Peyer's patch (tissue), 4 donors: ENCODE data around the gene ENO4. TPM values are rescaled to one million over a fixed set of nuclear protein-coding genes. Genes with fewer than 3 reads are reported as not detected.

ENCODE experiments used
- DNase-seq, 3 donors: peaks; one replicate each; pipeline ENCODE4 v3.0.0-alpha.2; 2017 to 2019
- H3K27ac ChIP-seq, 4 donors: fragments of 200-600 bp; sonication (generic); one replicate each; pipeline ENCODE4 v1.5.1; 2016 to 2019
- H3K27me3 ChIP-seq, 2 donors: fragments of 200-600 bp; sonication (generic); one replicate each; pipeline ENCODE4 v1.5.1; 2019
- H3K36me3 ChIP-seq, 3 donors: fragments of 200-600 bp; sonication (generic); one replicate each; pipeline ENCODE4 v1.5.1; 2016 to 2019
- H3K4me1 ChIP-seq, 4 donors: fragments of 200-600 bp; sonication (generic); one replicate each; pipeline ENCODE4 v1.5.1; 2016 to 2019
- H3K4me3 ChIP-seq, 4 donors: fragments of 200-600 bp; sonication (generic); 1 replicate in 3 of 4; 2 replicates in 1 of 4; pipeline ENCODE4 v1.5.1; 2016 to 2019; ENCODE audit warnings: mild to moderate bottlenecking in 1 of 4
- H3K9me3 ChIP-seq, 4 donors: fragments of 200-600 bp; sonication (generic); one replicate each; pipeline ENCODE4 v1.5.1; 2016 to 2019; ENCODE audit warnings: mild to moderate bottlenecking in 1 of 4
- POLR2A ChIP-seq, 2 donors: fragments of 450-650 bp; IDR thresholded peaks; one replicate each; pipeline ENCODE4 v1.5.1; 2017; ENCODE audit warnings: antibody characterized with exemption in 2 of 2, mild to moderate bottlenecking in 2 of 2, moderate library complexity in 2 of 2
- total RNA-seq, 4 donors: library from RNA; depleted of rRNA; stranded (reverse); fragments of >200 nt; gene quantifications; one replicate each; pipeline ENCODE4 v1.1.0, GENCODE V29; 2016
- TF ChIP-seq, protein P1 (sequence below), 6 experiments: fragments of 450-650 bp in 4 of 6; fragments of 200-600 bp in 2 of 6; sonication (generic) in 1 of 6; IDR thresholded peaks; one replicate each; pipeline ENCODE4 v1.5.1; 2017 to 2019; ENCODE audit warnings: antibody characterized with exemption in 6 of 6, mild to moderate bottlenecking in 3 of 6, moderate library complexity in 1 of 6

The ENO4 gene
- total RNA-seq, 4 donors from 2014 or later: not detected

DNA sequence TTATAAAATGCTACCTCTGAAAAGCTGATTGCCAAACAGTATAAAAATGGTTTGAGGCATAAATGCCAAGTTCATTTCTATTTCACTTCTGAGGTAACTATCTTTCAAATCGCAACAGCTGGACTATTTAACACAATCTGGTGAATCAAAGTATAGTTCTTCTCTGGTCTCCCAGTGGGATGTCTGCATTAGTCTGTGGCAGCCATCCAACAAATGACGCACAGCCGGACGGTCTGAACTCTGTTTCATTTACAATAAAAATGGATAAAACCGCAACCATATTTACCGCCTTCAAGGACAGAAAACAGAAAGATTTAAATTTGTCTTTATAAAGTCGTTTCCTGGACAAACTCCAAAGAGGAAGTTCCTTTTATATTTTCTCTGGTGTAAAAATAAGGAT is 41.9 kb downstream of the ENO4 start:
- no peak for DNase-seq
- Histone ChIP-seq H3K27me3 (no peaks in the 10 kb centered on the region), H3K4me1 (no peaks in the 10 kb centered on the region), H3K36me3 (no peaks in the 10 kb centered on the region), H3K9me3 (no peaks in the 10 kb centered on the region), H3K4me3 (no peak overlapping the region), H3K27ac (no peak overlapping the region)
- no peak for TF ChIP-seq POLR2A (IDR thresholded peaks at IDR 0.05)

DNA sequence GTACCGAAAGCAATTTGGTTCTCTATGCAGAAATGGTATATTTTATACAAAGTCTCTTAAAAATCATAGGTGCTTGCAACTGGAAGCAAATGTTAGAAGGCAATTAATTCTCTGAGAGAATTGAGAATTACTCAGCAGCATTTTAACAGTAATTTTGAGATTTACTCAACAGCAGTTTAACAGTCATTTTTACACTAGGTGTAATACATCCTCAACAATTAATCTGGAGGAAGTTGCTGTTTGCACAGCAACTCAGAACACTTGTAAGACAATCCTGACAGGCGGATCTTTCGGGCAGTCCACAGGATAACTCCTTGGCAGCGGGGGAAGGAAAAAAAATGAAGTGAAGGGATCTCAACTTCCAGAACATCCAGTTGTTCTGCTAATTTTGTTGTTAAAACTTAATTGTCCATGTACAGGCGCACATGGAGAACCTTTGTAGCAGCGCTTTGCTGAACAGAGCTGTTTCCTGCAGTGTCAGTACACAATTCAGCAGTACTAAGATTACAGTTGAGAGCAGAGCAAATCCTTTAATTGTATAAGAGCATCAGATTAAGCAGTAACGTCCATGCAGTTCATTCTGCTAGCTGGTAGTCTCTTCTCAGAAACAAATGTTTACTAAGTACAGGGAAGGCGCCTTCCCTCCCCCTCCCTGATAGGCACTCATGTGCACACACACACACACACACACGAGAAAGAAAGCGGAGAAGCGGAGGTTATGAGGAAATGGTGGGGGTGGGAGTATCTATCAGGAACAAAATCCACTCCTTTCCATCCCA is 43.8 kb downstream of the ENO4 start:
- H3K27me3 ChIP-seq: no peaks in the 10 kb centered on the region
- TF ChIP-seq POLR2A (IDR thresholded peaks at IDR 0.05): no peak
- TF ChIP-seq, protein P1, sequence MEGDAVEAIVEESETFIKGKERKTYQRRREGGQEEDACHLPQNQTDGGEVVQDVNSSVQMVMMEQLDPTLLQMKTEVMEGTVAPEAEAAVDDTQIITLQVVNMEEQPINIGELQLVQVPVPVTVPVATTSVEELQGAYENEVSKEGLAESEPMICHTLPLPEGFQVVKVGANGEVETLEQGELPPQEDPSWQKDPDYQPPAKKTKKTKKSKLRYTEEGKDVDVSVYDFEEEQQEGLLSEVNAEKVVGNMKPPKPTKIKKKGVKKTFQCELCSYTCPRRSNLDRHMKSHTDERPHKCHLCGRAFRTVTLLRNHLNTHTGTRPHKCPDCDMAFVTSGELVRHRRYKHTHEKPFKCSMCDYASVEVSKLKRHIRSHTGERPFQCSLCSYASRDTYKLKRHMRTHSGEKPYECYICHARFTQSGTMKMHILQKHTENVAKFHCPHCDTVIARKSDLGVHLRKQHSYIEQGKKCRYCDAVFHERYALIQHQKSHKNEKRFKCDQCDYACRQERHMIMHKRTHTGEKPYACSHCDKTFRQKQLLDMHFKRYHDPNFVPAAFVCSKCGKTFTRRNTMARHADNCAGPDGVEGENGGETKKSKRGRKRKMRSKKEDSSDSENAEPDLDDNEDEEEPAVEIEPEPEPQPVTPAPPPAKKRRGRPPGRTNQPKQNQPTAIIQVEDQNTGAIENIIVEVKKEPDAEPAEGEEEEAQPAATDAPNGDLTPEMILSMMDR (IDR thresholded peaks at IDR 0.05): no peak
- no peaks in the 10 kb centered on the region for H3K9me3 ChIP-seq
- H3K36me3 ChIP-seq: no peaks in the 10 kb centered on the region
- DNase-seq: no peak
- no peak overlapping the region for H3K27ac ChIP-seq
- no peak overlapping the region for H3K4me3 ChIP-seq
- H3K4me1 ChIP-seq: no peaks in the 10 kb centered on the region

DNA sequence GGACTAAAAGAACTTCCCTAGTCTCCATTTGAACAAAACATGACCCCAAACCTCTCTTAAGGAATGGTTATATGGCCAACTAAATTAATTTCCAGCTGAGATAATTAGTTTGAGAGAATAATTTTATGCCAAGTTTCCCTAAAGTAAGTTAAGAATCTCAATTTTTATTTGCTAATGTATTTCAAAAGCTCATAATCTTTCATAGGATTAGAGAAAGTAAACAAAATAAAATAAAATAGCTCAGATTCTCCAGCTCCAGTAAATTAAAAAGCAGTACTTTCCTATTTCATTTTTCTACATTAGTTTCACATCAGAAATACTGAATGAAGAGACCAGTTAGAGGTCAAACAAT is 44.4 kb downstream of the ENO4 start:
- TF ChIP-seq POLR2A (IDR thresholded peaks at IDR 0.05): no peak
- TF ChIP-seq, protein P1 (IDR thresholded peaks at IDR 0.05): no peak
- Histone ChIP-seq H3K27ac (no peak overlapping the region), H3K36me3 (no peaks in the 10 kb centered on the region), H3K4me1 (no peaks in the 10 kb centered on the region), H3K9me3 (no peaks in the 10 kb centered on the region), H3K4me3 (no peak overlapping the region), H3K27me3 (no peaks in the 10 kb centered on the region)
- DNase-seq: no peak

DNA sequence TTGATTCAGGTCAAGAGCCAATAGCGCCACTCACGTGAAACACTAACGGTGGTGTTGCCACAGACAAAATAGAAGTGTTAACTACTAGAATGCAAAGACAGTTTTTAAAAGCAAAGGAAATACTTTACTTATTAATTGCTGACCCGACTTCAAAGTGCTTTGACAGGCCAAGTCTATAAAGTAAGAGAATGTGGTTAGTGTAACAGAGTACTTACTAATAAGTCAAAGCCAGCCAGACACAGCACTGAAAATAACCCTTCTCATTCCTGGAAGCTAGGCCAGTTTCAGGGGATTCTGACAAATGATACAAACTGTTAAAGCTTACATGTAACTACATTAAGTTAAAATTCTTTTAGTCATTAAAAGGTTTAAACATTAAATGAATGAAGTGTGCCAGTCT is 50.3 kb downstream of the ENO4 start:
- Histone ChIP-seq H3K9me3 (no peaks in the 10 kb centered on the region), H3K36me3 (no peaks in the 10 kb centered on the region), H3K27me3 (no peaks in the 10 kb centered on the region), H3K4me3 (no peak overlapping the region), H3K4me1 (no peaks in the 10 kb centered on the region), H3K27ac (no peak overlapping the region)
- no peak for DNase-seq
- TF ChIP-seq, protein P1 (IDR thresholded peaks at IDR 0.05): no peak
- TF ChIP-seq POLR2A (IDR thresholded peaks at IDR 0.05): no peak

DNA sequence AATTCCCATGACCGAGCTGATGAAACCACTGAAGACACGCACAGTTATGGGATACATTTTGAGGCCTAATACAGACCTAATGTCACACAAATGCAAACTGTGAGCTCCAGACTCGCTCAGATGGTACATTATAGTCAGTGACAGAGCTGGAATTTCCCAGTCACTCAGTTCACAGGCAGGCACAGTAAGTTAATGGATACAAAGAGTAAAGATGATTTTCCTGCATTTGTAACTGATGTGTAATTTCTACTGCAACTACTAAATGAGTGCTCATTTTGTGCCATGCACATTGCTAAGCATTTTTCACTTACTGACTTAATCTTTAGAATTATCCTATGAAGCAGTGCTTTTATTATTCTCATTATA is 56.5 kb downstream of the ENO4 start:
- no peak for TF ChIP-seq POLR2A (IDR thresholded peaks at IDR 0.05)
- TF ChIP-seq, protein P1 (IDR thresholded peaks at IDR 0.05): no peak
- Histone ChIP-seq H3K4me1 (no peaks in the 10 kb centered on the region), H3K27ac (no peak overlapping the region), H3K27me3 (no peaks in the 10 kb centered on the region), H3K9me3 (no peaks in the 10 kb centered on the region), H3K4me3 (no peak overlapping the region), H3K36me3 (peaks cover 0 to 13% (median 0%) of the 10 kb centered on the region in 3 donors)
- no peak for DNase-seq

DNA sequence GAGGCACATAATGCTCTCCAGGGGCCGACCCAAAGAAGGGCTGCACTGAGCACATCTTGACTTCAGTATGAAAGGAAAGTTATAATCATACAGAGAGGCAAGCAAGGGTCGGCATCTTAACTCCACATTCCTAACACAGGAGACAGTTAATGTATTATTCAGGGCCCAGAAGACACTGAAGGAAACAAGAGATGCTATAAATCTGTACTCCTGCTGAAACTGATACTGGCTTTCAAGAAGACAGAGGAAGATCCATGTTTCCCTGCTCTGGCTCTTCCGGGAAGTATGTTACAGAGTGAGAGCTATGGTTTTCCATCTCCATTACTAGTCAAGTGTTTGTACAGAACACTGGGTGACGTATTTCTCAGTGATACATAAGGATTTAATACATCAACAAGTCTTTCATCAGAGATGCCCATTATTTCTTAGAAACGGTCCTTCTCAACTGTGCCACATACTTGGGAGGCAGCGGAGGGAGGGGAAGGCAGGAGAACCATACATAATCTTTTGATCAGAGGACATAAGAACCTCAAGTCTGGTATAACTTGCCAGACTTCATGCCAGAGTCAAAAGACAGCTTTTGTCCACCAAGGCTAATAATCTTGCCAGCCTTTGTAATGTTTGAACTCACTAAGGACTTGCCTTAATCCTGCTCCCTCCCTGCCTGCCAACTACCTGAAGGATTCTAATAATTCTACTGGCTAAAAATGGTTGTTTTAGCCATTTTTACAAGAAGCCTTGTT is 58.1 kb downstream of the ENO4 start:
- Histone ChIP-seq H3K27me3 (no peaks in the 10 kb centered on the region), H3K4me3 (no peak overlapping the region), H3K9me3 (no peaks in the 10 kb centered on the region), H3K27ac (no peak overlapping the region), H3K4me1 (no peaks in the 10 kb centered on the region), H3K36me3 (peaks cover 0 to 13% (median 0%) of the 10 kb centered on the region in 3 donors)
- TF ChIP-seq POLR2A (IDR thresholded peaks at IDR 0.05): no peak
- TF ChIP-seq, protein P1 (IDR thresholded peaks at IDR 0.05): no peak
- DNase-seq: no peak
